ENCODE data around the gene GIT1.

- TF ChIP-seq CTCF (IDR thresholded peaks at IDR 0.05), result no peak
- no peak for TF ChIP-seq POLR2A (IDR thresholded peaks at IDR 0.05)
- no peak for TF ChIP-seq POLR2AphosphoS5 (IDR thresholded peaks at IDR 0.05)
Measured at GRCh38 chr17:29583324-29584248, 5.9 kb downstream of the GIT1 start.
